Progenitor cell of endocrine pancreas (in vitro differentiated cells): Measurements from ENCODE around the gene LOXL1. TPM values are rescaled to one million over a fixed set of nuclear protein-coding genes. Genes with fewer than 3 reads are reported as not detected.

Source experiments
- DNase-seq: peaks from one replicate; pipeline ENCODE4 v3.0.0; 2021; ENCODE audit warnings: low spot score; ENCODE audit not compliant: unreplicated experiment
- H3K27ac Mint-ChIP-seq: 2 replicates; pipeline ENCODE4 v1.8.0; 2021; ENCODE audit warnings: mild to moderate bottlenecking, moderate library complexity, mixed read lengths
- H3K27me3 Mint-ChIP-seq: 2 replicates; pipeline ENCODE4 v1.8.0; 2021; ENCODE audit warnings: mixed read lengths
- H3K36me3 Mint-ChIP-seq: 2 replicates; pipeline ENCODE4 v1.8.0; 2022; ENCODE audit warnings: mixed read lengths; ENCODE audit not compliant: insufficient read depth
- H3K4me1 Mint-ChIP-seq: 2 replicates; pipeline ENCODE4 v1.8.0; 2021; ENCODE audit warnings: low read depth, mixed read lengths
- H3K4me3 Mint-ChIP-seq: 2 replicates; pipeline ENCODE4 v1.8.0; 2021; ENCODE audit warnings: low read depth, mild to moderate bottlenecking, moderate library complexity, mixed read lengths
- H3K9me3 Mint-ChIP-seq: 2 replicates; pipeline ENCODE4 v1.8.0; 2021; ENCODE audit warnings: low read depth, mixed read lengths
- CTCF ChIP-seq: fragments of 200-600 bp; sonication (generic); IDR thresholded peaks from one replicate; pipeline ENCODE4 v1.5.0; 2021; ENCODE audit warnings: antibody characterized with exemption, mild to moderate bottlenecking; ENCODE audit not compliant: unreplicated experiment
- total RNA-seq: library from RNA; stranded (reverse); gene quantifications from 2 replicates; pipeline ENCODE4 v1.2.1, GENCODE V29; 2021

LOXL1 gene
- total RNA-seq, 1 donor from 2014 or later = 17.4 TPM

GRCh38 chr15:73994413-73994883, 68.2 kb downstream of the LOXL1 start, which contains the start of gene PML:
PML (plus strand) TSS chr15:73994716; CDS start chr15:73994813, 97 bp downstream.
- Mint-ChIP-seq H3K36me3 (peaks cover 1% of the 10 kb centered on the region), H3K4me1 (peaks cover 16% of the 10 kb centered on the region), H3K27ac (peak within 1 kb of the TSS; percentile 85), H3K27me3 (no peaks in the 10 kb centered on the region), H3K4me3 (peak within 1 kb of the TSS; percentile 94), H3K9me3 (no peaks in the 10 kb centered on the region)
- peak; percentile 81 for DNase-seq
- no peak for TF ChIP-seq CTCF

- Mint-ChIP-seq H3K27me3 (no peaks in the 10 kb centered on the region), H3K9me3 (no peaks in the 10 kb centered on the region), H3K4me1 (peaks cover 16% of the 10 kb centered on the region), H3K27ac (peak overlapping the region; percentile 85), H3K4me3 (peak overlapping the region; percentile 94), H3K36me3 (peaks cover 1% of the 10 kb centered on the region)
- DNase-seq = no peak
- TF ChIP-seq CTCF = no peak
Observed at GRCh38 chr15:73994912-73995622, 68.8 kb downstream of the LOXL1 start.

- no peak for TF ChIP-seq CTCF
- Mint-ChIP-seq H3K9me3 (no peaks in the 10 kb centered on the region), H3K4me3 (no peak overlapping the region), H3K27me3 (no peaks in the 10 kb centered on the region), H3K4me1 (peaks cover 15% of the 10 kb centered on the region), H3K36me3 (peaks cover 1% of the 10 kb centered on the region), H3K27ac (no peak overlapping the region)
- no peak for DNase-seq
Observed at GRCh38 chr15:73996267-73996666, 70.0 kb downstream of the LOXL1 start.

- TF ChIP-seq CTCF = no peak
- Mint-ChIP-seq H3K4me1 (peaks cover 14% of the 10 kb centered on the region), H3K27me3 (no peaks in the 10 kb centered on the region), H3K9me3 (no peaks in the 10 kb centered on the region), H3K27ac (no peak overlapping the region), H3K4me3 (peak overlapping the region; percentile 2), H3K36me3 (peaks cover 1% of the 10 kb centered on the region)
- DNase-seq = no peak
Observed at GRCh38 chr15:73996939-73997338, 70.7 kb downstream of the LOXL1 start.

GRCh38 chr15:73997986-73998385, 71.7 kb downstream of the LOXL1 start:
- Mint-ChIP-seq H3K27ac (no peak overlapping the region), H3K36me3 (peaks cover 1% of the 10 kb centered on the region), H3K27me3 (no peaks in the 10 kb centered on the region), H3K4me3 (no peak overlapping the region), H3K4me1 (peaks cover 12% of the 10 kb centered on the region), H3K9me3 (no peaks in the 10 kb centered on the region)
- no peak for TF ChIP-seq CTCF
- no peak for DNase-seq

Other genes starting within 250 kb of the LOXL1 start
- 198 and 207 TPM in 2 replicates for gene CD276, start 242.1 kb upstream of the LOXL1 start, total RNA-seq
- gene INSYN1, start 173.1 kb upstream of the LOXL1 start, total RNA-seq = 3.7 and 4.5 TPM in 2 replicates
- gene TBC1D21, start 52.9 kb upstream of the LOXL1 start, total RNA-seq = not detected in 2 replicates
- 8.0 and 8.7 TPM in 2 replicates for gene STOML1, start 65.8 kb downstream of the LOXL1 start, total RNA-seq
- 27.8 and 29.9 TPM in 2 replicates for gene PML, start 68.3 kb downstream of the LOXL1 start, total RNA-seq
- gene GOLGA6A, start 156.1 kb downstream of the LOXL1 start, total RNA-seq = 0.64 and 0.89 TPM in 2 replicates
- 0.14 and 0.42 TPM in 2 replicates for gene ISLR2, start 204.1 kb downstream of the LOXL1 start, total RNA-seq
- not detected in 2 replicates for gene ISLR, start 247.2 kb downstream of the LOXL1 start, total RNA-seq